Hematopoietic multipotent progenitor cell treated with erythropoietin and hydrocortisone succinate and interleukin-3 and kit ligand, for 17 days (in vitro differentiated cells): ENCODE results near the gene GRM5.

Experiments
- DNase-seq: peaks from one replicate; pipeline ENCODE4 v3.0.0-alpha.2; 2015; ENCODE audit warnings: low spot score

Gene GRM5

GRCh38 chr11:88701816-88702215 is 364.0 kb downstream of the GRM5 start:
- DNase-seq = no peak

GRCh38 chr11:88697139-88697538 is 368.6 kb downstream of the GRM5 start:
- no peak for DNase-seq

GRCh38 chr11:88695689-88696414 is 369.9 kb downstream of the GRM5 start:
- DNase-seq = no peak

GRCh38 chr11:88692306-88693086 is 373.3 kb downstream of the GRM5 start:
- DNase-seq = no peak

- DNase-seq = no peak
Observed at GRCh38 chr11:88689548-88690240, 376.1 kb downstream of the GRM5 start.

GRCh38 chr11:88683024-88683423 is 382.8 kb downstream of the GRM5 start:
- DNase-seq = no peak

GRCh38 chr11:88680806-88681205 is 385.0 kb downstream of the GRM5 start:
- no peak for DNase-seq

GRCh38 chr11:88666364-88666763 is 399.4 kb downstream of the GRM5 start:
- DNase-seq = no peak

- DNase-seq = no peak
Observed at GRCh38 chr11:88657076-88657738, 408.6 kb downstream of the GRM5 start.

- DNase-seq = no peak
Observed at GRCh38 chr11:88656283-88656682, 409.5 kb downstream of the GRM5 start.

GRCh38 chr11:88655656-88656055 is 410.1 kb downstream of the GRM5 start:
- no peak for DNase-seq

- DNase-seq = no peak
Observed at GRCh38 chr11:88655196-88655595, 410.6 kb downstream of the GRM5 start.

GRCh38 chr11:88651556-88651955 is 414.2 kb downstream of the GRM5 start:
- DNase-seq = no peak

GRCh38 chr11:88644724-88645123 is 421.1 kb downstream of the GRM5 start:
- no peak for DNase-seq

GRCh38 chr11:88632163-88632562 is 433.6 kb downstream of the GRM5 start:
- DNase-seq = no peak

GRCh38 chr11:88631497-88631896 is 434.3 kb downstream of the GRM5 start:
- DNase-seq = no peak

GRCh38 chr11:88629496-88629895 is 436.3 kb downstream of the GRM5 start:
- DNase-seq = no peak

- no peak for DNase-seq
Observed at GRCh38 chr11:88626216-88626615, 439.6 kb downstream of the GRM5 start.

GRCh38 chr11:88623531-88623930 is 442.3 kb downstream of the GRM5 start:
- DNase-seq = no peak

- DNase-seq = no peak
Observed at GRCh38 chr11:88620568-88621130, 445.1 kb downstream of the GRM5 start.

- DNase-seq = no peak
Observed at GRCh38 chr11:88619656-88620385, 446.0 kb downstream of the GRM5 start.
